Vagina (tissue), 2 donors: ENCODE results near the gene ARHGAP42. TPM values are rescaled to one million over a fixed set of nuclear protein-coding genes. Genes with fewer than 3 reads are reported as not detected.
A peak's percentile ranks its signal among the peaks of the same experiment; 100 is the strongest.

Source experiments
- DNase-seq, 2 donors: peaks; one replicate each; pipeline ENCODE4 v3.0.0-alpha.2; 2017; ENCODE audit errors: extremely low spot score in 2 of 2
- H3K27ac ChIP-seq: fragments of 200-600 bp; sonication (generic); one replicate; pipeline ENCODE4 v1.5.1; 2019
- H3K27me3 ChIP-seq: fragments of 200-600 bp; sonication (generic); one replicate; pipeline ENCODE4 v1.5.1; 2019
- H3K36me3 ChIP-seq, 2 donors: fragments of 200-600 bp; sonication (generic); one replicate each; pipeline ENCODE4 v1.5.1; 2017 to 2019
- H3K4me1 ChIP-seq: fragments of 200-600 bp; sonication (generic); one replicate; pipeline ENCODE4 v1.5.1; 2019
- H3K4me3 ChIP-seq, 2 donors: fragments of 200-600 bp; sonication (generic); 1 replicate in 1 of 2; 2 replicates in 1 of 2; pipeline ENCODE4 v1.5.1; 2016 to 2019
- H3K9me3 ChIP-seq: fragments of 200-600 bp; sonication (generic); one replicate; pipeline ENCODE4 v1.5.1; 2019
- POLR2A ChIP-seq, 2 donors: fragments of 450-650 bp; IDR thresholded peaks; one replicate each; pipeline ENCODE4 v1.6.1; 2017; ENCODE audit warnings: antibody characterized with exemption in 2 of 2, mild to moderate bottlenecking in 2 of 2, moderate library complexity in 2 of 2
- POLR2AphosphoS5 ChIP-seq, 2 donors: sonication (generic); formaldehyde crosslinking; IDR thresholded peaks; one replicate each; pipeline ENCODE4 v1.9.0; 2017; ENCODE audit warnings: antibody characterized with exemption in 2 of 2, mild to moderate bottlenecking in 2 of 2, low read depth in 1 of 2; ENCODE audit not compliant: insufficient read depth in 1 of 2
- intact Hi-C: fragments of 100-400 bp; cut with DNase I; formaldehyde crosslinking; loops from one replicate; pipeline ENCODE4 v1.15.1; 2023
- total RNA-seq: library from RNA; depleted of rRNA; stranded (reverse); fragments of >200 nt; gene quantifications from one replicate; pipeline ENCODE4 v1.2.3, GENCODE V29; 2016
- TF ChIP-seq, protein P1 (sequence below), 3 experiments: fragments of 450-650 bp in 2 of 3; fragments of 200-600 bp in 1 of 3; sonication (generic) in 1 of 3; IDR thresholded peaks; one replicate each; pipeline ENCODE4 v1.5.1; 2017 to 2019; ENCODE audit warnings: antibody characterized with exemption in 3 of 3, mild to moderate bottlenecking in 2 of 3, moderate library complexity in 2 of 3

ARHGAP42 gene, protein sequence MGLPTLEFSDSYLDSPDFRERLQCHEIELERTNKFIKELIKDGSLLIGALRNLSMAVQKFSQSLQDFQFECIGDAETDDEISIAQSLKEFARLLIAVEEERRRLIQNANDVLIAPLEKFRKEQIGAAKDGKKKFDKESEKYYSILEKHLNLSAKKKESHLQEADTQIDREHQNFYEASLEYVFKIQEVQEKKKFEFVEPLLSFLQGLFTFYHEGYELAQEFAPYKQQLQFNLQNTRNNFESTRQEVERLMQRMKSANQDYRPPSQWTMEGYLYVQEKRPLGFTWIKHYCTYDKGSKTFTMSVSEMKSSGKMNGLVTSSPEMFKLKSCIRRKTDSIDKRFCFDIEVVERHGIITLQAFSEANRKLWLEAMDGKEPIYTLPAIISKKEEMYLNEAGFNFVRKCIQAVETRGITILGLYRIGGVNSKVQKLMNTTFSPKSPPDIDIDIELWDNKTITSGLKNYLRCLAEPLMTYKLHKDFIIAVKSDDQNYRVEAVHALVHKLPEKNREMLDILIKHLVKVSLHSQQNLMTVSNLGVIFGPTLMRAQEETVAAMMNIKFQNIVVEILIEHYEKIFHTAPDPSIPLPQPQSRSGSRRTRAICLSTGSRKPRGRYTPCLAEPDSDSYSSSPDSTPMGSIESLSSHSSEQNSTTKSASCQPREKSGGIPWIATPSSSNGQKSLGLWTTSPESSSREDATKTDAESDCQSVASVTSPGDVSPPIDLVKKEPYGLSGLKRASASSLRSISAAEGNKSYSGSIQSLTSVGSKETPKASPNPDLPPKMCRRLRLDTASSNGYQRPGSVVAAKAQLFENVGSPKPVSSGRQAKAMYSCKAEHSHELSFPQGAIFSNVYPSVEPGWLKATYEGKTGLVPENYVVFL
- total RNA-seq = 5.9 TPM

DNA sequence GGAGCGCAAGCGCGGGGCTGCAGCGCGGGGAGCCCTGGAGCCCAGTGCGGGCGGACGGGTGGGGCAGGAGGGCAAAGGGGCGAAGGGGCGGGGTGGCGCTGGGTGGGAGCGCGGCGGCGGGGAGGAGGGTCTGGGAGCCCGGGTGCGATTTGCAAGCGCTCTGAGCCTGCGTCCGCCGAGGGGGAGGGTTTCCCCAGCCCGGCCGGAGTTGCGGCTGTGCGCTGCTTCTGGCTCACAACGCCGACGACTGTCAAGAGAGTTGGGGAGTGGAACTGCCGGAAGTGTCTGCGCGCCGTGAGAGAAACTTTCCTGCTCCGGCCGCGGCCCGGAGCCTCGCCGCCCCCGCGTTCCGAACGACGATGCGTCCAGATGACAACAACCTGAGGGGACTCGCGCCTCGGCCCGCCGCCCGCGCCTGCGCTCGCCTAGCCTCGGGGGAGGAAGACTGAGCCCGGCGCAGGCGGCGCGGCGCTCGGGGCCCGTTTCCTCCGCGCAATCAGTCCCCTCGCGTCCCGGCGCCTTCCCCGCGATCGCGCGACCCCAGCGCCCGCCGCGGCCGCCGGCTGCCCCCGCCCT, at the start of gene ARHGAP42:
ARHGAP42 (plus strand) TSS at position 235 of the 576 bp plus-strand sequence. CDS start 391 bp downstream, outside the sequence.
- H3K27me3 ChIP-seq = no peaks in the 10 kb centered on the region
- TF ChIP-seq POLR2A (IDR thresholded peaks at IDR 0.05) (no peak), POLR2AphosphoS5 (IDR thresholded peaks at IDR 0.05; ENCODE audit: insufficient read depth in 1 of 2, low read depth in 1 of 2) (peak in 1 of 2 donors; percentile 18)
- H3K9me3 ChIP-seq = no peaks in the 10 kb centered on the region
- H3K27ac ChIP-seq = peak within 1 kb of the TSS; percentile 76
- H3K36me3 ChIP-seq = no peaks in the 10 kb centered on the region
- peak in 1 of 2 donors; percentile 88 for DNase-seq
- intact Hi-C loops = loop anchor here (5.0 to 10.0 kb wide), 3 partner anchors 110 to 438 kb away; partner anchors contain the start of gene PGR
- H3K4me1 ChIP-seq = peaks cover 36% of the 10 kb centered on the region
- peak within 1 kb of the TSS; percentile 68 to 75 for H3K4me3 ChIP-seq

DNA sequence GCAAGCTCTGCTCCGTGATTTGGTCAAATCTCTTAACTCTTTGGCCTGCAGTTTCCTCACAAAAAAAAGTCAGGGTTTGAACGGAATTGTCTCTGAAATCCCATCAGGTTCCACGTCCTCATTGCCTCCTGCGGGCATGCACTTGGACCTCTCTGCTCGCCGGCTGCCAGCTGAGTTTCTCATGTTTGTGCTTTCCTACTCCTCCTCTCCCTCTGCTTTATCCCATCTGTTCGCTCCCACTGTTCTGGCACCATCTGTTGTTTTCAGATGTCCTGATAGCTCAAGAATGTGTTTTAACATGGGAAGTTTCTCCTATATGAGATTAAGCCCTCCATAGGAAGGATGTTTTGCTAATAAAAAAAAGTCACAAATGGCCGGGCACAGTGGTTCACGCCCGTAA, 49.4 kb upstream of the ARHGAP42 start:
- no peak for DNase-seq
- H3K9me3 ChIP-seq = no peaks in the 10 kb centered on the region
- H3K4me1 ChIP-seq = peaks cover 15% of the 10 kb centered on the region
- no peak overlapping the region for H3K27ac ChIP-seq
- intact Hi-C loops = no loop called here
- no peaks in the 10 kb centered on the region for H3K27me3 ChIP-seq
- H3K36me3 ChIP-seq = no peaks in the 10 kb centered on the region
- no peak for TF ChIP-seq POLR2AphosphoS5 (IDR thresholded peaks at IDR 0.05; ENCODE audit: insufficient read depth in 1 of 2, low read depth in 1 of 2)
- no peak for TF ChIP-seq POLR2A (IDR thresholded peaks at IDR 0.05)
- TF ChIP-seq, protein P1, sequence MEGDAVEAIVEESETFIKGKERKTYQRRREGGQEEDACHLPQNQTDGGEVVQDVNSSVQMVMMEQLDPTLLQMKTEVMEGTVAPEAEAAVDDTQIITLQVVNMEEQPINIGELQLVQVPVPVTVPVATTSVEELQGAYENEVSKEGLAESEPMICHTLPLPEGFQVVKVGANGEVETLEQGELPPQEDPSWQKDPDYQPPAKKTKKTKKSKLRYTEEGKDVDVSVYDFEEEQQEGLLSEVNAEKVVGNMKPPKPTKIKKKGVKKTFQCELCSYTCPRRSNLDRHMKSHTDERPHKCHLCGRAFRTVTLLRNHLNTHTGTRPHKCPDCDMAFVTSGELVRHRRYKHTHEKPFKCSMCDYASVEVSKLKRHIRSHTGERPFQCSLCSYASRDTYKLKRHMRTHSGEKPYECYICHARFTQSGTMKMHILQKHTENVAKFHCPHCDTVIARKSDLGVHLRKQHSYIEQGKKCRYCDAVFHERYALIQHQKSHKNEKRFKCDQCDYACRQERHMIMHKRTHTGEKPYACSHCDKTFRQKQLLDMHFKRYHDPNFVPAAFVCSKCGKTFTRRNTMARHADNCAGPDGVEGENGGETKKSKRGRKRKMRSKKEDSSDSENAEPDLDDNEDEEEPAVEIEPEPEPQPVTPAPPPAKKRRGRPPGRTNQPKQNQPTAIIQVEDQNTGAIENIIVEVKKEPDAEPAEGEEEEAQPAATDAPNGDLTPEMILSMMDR (IDR thresholded peaks at IDR 0.05) = no peak
- no peak overlapping the region for H3K4me3 ChIP-seq

DNA sequence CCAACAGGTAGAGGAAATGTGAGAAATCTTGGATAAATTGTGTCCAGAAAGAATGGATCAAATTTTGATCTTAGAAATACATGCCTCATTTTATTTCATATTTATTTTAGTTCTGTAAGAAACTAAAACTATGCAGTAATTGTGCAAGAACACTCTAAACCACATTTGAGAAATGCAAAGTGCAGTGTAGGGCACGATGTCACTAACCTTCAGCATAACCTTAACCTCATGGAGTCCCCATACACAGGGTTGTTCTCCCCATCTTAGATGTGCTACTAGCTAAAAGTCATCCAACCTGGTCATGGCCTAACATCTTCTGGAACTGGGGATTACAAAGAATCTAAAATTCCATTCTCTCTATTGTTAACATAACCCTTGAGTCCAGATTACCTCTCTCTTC, 48.4 kb upstream of the ARHGAP42 start:
- Histone ChIP-seq H3K9me3 (no peaks in the 10 kb centered on the region), H3K27ac (peak overlapping the region; percentile 43), H3K4me1 (peaks cover 8% of the 10 kb centered on the region), H3K4me3 (no peak overlapping the region), H3K36me3 (no peaks in the 10 kb centered on the region), H3K27me3 (no peaks in the 10 kb centered on the region)
- intact Hi-C loops = no loop called here
- DNase-seq = no peak
- TF ChIP-seq, protein P1 (IDR thresholded peaks at IDR 0.05) = no peak
- TF ChIP-seq POLR2A (IDR thresholded peaks at IDR 0.05) (no peak), POLR2AphosphoS5 (IDR thresholded peaks at IDR 0.05; ENCODE audit: insufficient read depth in 1 of 2, low read depth in 1 of 2) (no peak)

DNA sequence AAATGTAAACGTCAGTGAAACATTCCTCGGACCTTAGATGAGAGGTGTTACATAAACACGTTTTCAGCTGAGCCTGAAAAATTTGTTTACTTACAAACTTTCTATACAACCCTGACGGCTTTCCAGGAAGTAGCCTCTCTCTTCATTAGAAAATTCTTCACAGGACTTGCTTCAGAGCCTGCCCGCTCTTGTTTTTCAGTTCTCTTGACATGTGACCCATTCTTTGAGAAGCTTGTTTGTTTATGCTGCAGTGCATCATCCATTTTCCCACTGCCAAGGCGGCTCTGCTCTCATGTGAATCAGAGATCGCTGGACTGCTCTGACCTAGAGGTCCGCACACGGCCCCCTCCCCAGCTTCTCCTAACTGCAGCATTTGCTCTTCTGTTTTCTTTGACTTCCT, 47.9 kb upstream of the ARHGAP42 start:
- H3K4me1 ChIP-seq = peaks cover 8% of the 10 kb centered on the region
- peak overlapping the region; percentile 43 for H3K27ac ChIP-seq
- no peaks in the 10 kb centered on the region for H3K9me3 ChIP-seq
- H3K36me3 ChIP-seq = no peaks in the 10 kb centered on the region
- no peaks in the 10 kb centered on the region for H3K27me3 ChIP-seq
- TF ChIP-seq POLR2AphosphoS5 (IDR thresholded peaks at IDR 0.05; ENCODE audit: insufficient read depth in 1 of 2, low read depth in 1 of 2) (peak in 1 of 2 donors; percentile 65), POLR2A (IDR thresholded peaks at IDR 0.05) (no peak)
- TF ChIP-seq, protein P1 (IDR thresholded peaks at IDR 0.05) = no peak
- no peak overlapping the region for H3K4me3 ChIP-seq
- DNase-seq = no peak
- intact Hi-C loops = no loop called here

DNA sequence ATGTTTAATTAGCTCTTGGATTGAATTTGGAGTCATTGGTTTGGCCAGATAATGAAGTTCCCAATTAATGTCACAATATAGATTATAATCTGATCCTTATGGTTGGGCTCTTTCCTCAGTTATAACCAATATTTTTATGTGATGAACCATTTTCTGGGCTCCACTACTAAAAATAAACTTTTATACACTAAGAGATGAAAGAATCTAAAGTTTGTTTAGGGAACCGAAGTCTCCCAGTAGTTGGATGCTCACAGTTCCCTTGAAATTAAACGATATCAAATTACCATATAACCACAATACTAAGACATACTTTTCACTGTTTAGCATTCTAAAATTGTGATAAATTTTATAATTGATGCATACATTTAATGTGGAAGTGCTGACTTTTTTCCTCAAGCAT, 47.0 kb upstream of the ARHGAP42 start:
- TF ChIP-seq POLR2A (IDR thresholded peaks at IDR 0.05) (no peak), POLR2AphosphoS5 (IDR thresholded peaks at IDR 0.05; ENCODE audit: insufficient read depth in 1 of 2, low read depth in 1 of 2) (no peak)
- TF ChIP-seq, protein P1 (IDR thresholded peaks at IDR 0.05) = no peak
- Histone ChIP-seq H3K9me3 (no peaks in the 10 kb centered on the region), H3K36me3 (no peaks in the 10 kb centered on the region), H3K27ac (no peak overlapping the region), H3K27me3 (no peaks in the 10 kb centered on the region), H3K4me3 (no peak overlapping the region), H3K4me1 (peaks cover 8% of the 10 kb centered on the region)
- intact Hi-C loops = no loop called here
- no peak for DNase-seq
